Measurements from ENCODE around the gene RPS28.
A peak's percentile ranks its signal among the peaks of the same experiment; 100 is the strongest.

The RPS28 gene

DNA sequence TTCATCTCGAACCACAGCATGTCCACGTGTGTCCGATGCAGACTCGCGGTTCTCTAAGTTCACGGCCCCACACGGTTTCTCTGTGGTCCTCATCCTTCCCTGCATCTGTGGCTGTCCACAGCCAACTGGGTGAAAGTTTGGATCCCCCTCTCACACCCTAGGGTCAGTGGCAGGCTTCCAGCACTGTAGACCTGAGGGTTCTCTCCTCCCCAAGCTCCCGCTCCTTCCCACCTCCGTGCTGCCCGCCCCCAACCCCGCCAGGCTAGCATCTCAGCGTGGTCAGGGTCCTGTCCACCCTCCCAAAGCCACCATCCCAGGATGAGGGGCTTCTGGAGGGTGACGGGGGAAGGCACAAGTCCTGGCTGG is 45.6 kb downstream of the RPS28 start:
- intact Hi-C loops (cut with DNase I; ENCODE audit: low total_unique reads), result no loop called here
- no peak for DNase-seq
- Histone ChIP-seq H3K27me3 (no peaks in the 10 kb centered on the region), H3K27ac (peak overlapping the region in 1 of 2 donors; percentile 35), H3K4me1 (peaks cover 7 to 68% (median 43%) of the 10 kb centered on the region in 4 donors), H3K36me3 (peaks cover 0 to 13% (median 11%) of the 10 kb centered on the region in 3 donors), H3K9me3 (no peaks in the 10 kb centered on the region), H3K4me3 (peak overlapping the region in 1 of 2 donors; percentile 29)
- TF ChIP-seq, protein P1, sequence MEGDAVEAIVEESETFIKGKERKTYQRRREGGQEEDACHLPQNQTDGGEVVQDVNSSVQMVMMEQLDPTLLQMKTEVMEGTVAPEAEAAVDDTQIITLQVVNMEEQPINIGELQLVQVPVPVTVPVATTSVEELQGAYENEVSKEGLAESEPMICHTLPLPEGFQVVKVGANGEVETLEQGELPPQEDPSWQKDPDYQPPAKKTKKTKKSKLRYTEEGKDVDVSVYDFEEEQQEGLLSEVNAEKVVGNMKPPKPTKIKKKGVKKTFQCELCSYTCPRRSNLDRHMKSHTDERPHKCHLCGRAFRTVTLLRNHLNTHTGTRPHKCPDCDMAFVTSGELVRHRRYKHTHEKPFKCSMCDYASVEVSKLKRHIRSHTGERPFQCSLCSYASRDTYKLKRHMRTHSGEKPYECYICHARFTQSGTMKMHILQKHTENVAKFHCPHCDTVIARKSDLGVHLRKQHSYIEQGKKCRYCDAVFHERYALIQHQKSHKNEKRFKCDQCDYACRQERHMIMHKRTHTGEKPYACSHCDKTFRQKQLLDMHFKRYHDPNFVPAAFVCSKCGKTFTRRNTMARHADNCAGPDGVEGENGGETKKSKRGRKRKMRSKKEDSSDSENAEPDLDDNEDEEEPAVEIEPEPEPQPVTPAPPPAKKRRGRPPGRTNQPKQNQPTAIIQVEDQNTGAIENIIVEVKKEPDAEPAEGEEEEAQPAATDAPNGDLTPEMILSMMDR (IDR thresholded peaks at IDR 0.05), result no peak

DNA sequence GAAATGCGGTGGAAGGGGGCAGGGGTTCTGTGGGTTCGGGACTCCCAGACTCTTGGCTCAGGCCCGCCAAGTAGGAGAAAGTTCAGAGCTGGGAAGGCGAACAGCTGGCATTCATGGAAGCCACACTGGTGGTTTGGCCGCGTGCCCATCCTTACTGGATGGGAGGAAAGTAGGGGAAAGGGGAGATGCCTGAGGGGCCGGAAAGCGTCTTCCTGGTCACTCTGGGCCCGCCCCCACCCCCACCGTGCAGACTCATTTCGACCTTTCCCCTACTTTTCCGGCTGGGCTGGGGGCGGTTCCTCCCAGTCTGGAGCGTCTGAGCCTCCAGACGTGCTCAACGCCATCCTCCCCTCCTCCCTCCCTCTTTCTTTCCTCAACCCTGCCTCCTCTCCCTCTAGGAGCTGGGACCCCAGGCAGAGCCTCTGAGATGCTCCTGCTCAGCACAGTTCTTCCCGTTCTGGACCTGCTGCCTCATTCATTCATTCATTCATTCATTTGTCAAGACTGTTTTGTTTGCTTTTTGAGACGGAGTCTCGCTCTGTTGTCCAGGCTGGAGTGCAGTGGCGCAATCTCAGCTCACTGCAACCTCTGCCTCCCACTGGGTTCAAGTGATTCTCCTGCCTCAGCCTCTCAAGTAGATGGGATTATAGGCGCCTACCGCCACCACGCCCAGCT is 46.2 kb downstream of the RPS28 start:
- no peaks in the 10 kb centered on the region for H3K9me3 ChIP-seq
- intact Hi-C loops (cut with DNase I; ENCODE audit: low total_unique reads), result no loop called here
- TF ChIP-seq, protein P1 (IDR thresholded peaks at IDR 0.05), result no peak
- peak; percentile 73 to 81 for DNase-seq
- no peaks in the 10 kb centered on the region for H3K27me3 ChIP-seq
- H3K27ac ChIP-seq, result peak overlapping the region in 1 of 2 donors; percentile 35
- H3K4me1 ChIP-seq, result peaks cover 4 to 63% (median 38%) of the 10 kb centered on the region in 4 donors
- H3K36me3 ChIP-seq, result peaks cover 0 to 18% (median 11%) of the 10 kb centered on the region in 3 donors
- H3K4me3 ChIP-seq, result peak overlapping the region in 1 of 2 donors; percentile 29

DNA sequence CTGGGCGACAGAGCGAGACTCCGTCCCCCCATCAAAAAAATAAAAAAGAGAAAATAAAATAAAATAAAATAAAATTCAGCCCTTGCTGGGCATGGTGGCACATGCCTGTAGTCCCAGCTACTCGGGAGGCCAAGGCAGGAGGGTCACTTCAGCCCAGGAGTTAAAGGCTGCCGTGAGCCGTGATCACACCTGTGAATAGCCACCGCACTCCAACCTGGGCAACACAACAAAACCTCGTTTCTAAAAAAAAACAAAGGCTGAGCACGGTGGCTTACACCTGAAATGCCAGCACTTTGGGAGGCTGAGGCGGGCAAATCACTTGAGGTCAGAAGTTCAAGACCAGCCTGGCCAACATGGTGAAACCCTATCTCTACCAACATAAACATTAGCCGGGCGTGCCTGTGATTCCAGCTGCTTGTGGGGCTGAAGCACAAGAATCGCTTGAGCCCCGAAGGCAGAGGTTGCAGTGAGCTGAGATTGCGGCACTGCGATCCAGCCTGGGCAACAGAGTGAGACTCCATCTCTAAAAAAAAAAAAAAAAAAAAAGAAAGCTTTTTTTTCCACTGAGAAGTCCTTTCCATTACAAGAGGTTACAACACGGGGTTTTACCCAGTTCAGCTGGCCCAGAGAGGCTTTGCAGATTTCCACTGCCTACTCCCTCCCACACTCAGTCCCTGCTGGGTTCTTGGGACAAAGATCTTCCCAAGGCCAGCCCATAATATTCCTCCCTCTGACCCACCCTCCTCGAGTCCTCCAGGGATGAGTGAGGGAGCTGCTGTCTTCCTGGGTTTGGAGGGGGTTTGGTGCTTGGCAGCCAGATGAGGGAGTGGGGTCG is 49.1 kb downstream of the RPS28 start:
- H3K4me1 ChIP-seq, result peaks cover 0 to 34% (median 23%) of the 10 kb centered on the region in 4 donors
- no peak overlapping the region for H3K27ac ChIP-seq
- H3K4me3 ChIP-seq, result no peak overlapping the region
- TF ChIP-seq, protein P1 (IDR thresholded peaks at IDR 0.05), result no peak
- H3K36me3 ChIP-seq, result peaks cover 0 to 35% (median 29%) of the 10 kb centered on the region in 3 donors
- intact Hi-C loops (cut with DNase I; ENCODE audit: low total_unique reads), result no loop called here
- no peaks in the 10 kb centered on the region for H3K27me3 ChIP-seq
- no peaks in the 10 kb centered on the region for H3K9me3 ChIP-seq
- DNase-seq, result no peak

DNA sequence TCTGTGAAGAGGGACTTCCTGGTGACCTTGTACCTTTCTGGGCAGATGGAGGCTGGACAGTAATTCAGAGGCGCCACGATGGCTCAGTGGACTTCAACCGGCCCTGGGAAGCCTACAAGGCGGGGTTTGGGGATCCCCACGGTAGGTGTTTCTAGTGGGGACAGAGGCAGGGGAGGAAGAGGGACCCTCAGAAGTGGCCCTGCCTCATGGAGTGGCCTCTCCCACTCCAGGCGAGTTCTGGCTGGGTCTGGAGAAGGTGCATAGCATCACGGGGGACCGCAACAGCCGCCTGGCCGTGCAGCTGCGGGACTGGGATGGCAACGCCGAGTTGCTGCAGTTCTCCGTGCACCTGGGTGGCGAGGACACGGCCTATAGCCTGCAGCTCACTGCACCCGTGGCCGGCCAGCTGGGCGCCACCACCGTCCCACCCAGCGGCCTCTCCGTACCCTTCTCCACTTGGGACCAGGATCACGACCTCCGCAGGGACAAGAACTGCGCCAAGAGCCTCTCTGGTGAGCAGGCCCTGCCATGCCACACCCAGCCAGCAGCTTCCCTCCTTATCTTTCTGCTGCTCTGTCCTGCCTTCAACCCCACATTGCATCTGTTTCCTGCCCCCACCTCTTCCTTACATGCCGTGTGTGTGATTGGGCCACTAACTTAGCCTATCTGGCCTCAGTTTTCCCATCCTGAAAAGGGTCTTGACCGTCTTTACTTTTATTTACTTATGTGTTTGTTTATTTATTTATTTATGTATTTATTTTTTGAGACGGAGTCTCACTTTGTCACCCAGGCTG is 49.9 kb downstream of the RPS28 start:
- no peak for DNase-seq
- no peaks in the 10 kb centered on the region for H3K9me3 ChIP-seq
- no peak overlapping the region for H3K27ac ChIP-seq
- peaks cover 0 to 42% (median 29%) of the 10 kb centered on the region in 3 donors for H3K36me3 ChIP-seq
- TF ChIP-seq, protein P1 (IDR thresholded peaks at IDR 0.05), result no peak
- intact Hi-C loops (cut with DNase I; ENCODE audit: low total_unique reads), result no loop called here
- H3K27me3 ChIP-seq, result no peaks in the 10 kb centered on the region
- H3K4me3 ChIP-seq, result no peak overlapping the region
- peaks cover 0 to 30% (median 22%) of the 10 kb centered on the region in 4 donors for H3K4me1 ChIP-seq

Measured in tibial artery (tissue), 4 donors.